ENCODE measurements around the gene DUSP22. TPM values are rescaled to one million over a fixed set of nuclear protein-coding genes. Genes with fewer than 3 reads are reported as not detected.

The DUSP22 gene
- total and polyA plus RNA-seq, 4 donors = 9.5 to 31.0 (median 20.1) TPM

- H3K9me3 ChIP-seq (ENCODE audit: control insufficient read depth in 4 of 4, low read length in 3 of 4) = no peaks in the 10 kb centered on the region
- no peak overlapping the region for H3K9ac ChIP-seq (ENCODE audit: low read depth in 1 of 2, low read length in 2 of 2)
- no peak overlapping the region for H3K27ac ChIP-seq (ENCODE audit: low read depth in 1 of 2, low read length in 2 of 2)
- TF ChIP-seq EGR1 (IDR thresholded peaks at IDR 0.05; ENCODE audit: low read depth in 2 of 2) (no peak), GABPA (IDR thresholded peaks at IDR 0.05 in 1 of 2, conservative IDR thresholded peaks at IDR 0.05 in 1 of 2) (no peak), HNF4A (conservative IDR thresholded peaks at IDR 0.05) (no peak), FOXA1 (IDR thresholded peaks at IDR 0.05) (no peak), FOXA2 (IDR thresholded peaks at IDR 0.05) (no peak), NR2F2 (IDR thresholded peaks at IDR 0.05) (no peak), RAD21 (IDR thresholded peaks at IDR 0.05) (no peak), HNF4G (IDR thresholded peaks at IDR 0.05) (no peak), MAX (IDR thresholded peaks at IDR 0.05) (no peak), YY1 (IDR thresholded peaks at IDR 0.05) (no peak), REST (IDR thresholded peaks at IDR 0.05) (no peak), JUND (IDR thresholded peaks at IDR 0.05) (no peak), ATF3 (IDR thresholded peaks at IDR 0.05) (no peak), SP1 (IDR thresholded peaks at IDR 0.05) (no peak), RXRA (IDR thresholded peaks at IDR 0.05) (no peak), CTCF (IDR thresholded peaks at IDR 0.05; ENCODE audit: low read depth, low read length, missing input control) (no peak), ZBTB33 (IDR thresholded peaks at IDR 0.05) (no peak), TAF1 (conservative IDR thresholded peaks at IDR 0.05) (no peak)
- DNase-seq (ENCODE audit: low spot score) = no peak
- no peaks in the 10 kb centered on the region for H3K27me3 ChIP-seq (ENCODE audit: control insufficient read depth in 4 of 4, insufficient read depth in 4 of 4, low read length in 3 of 4)
- WGBS = 82% methylated on average over 5 of the region's 5 CpGs
- peaks cover 0 to 5% (median 0%) of the 10 kb centered on the region in 4 donors for H3K4me1 ChIP-seq (ENCODE audit: control insufficient read depth in 4 of 4, insufficient read depth in 4 of 4, low read length in 3 of 4)
- no peak overlapping the region for H3K4me3 ChIP-seq (ENCODE audit: low read depth in 1 of 3, low read length in 3 of 3)
- H3K36me3 ChIP-seq (ENCODE audit: control insufficient read depth in 4 of 4, insufficient read depth in 3 of 4, low read depth in 1 of 4, low read length in 3 of 4) = peaks cover 6 to 12% (median 9%) of the 10 kb centered on the region in 4 donors
These were observed 60.2 kb downstream of the DUSP22 start for GRCh38 chr6:352474-352873.
